ENCODE results near the gene RAMAC. TPM values are rescaled to one million over a fixed set of nuclear protein-coding genes. Genes with fewer than 3 reads are reported as not detected.

Gene RAMAC
- total RNA-seq, 1 donor from 2014 or later = 30.7 TPM

DNA sequence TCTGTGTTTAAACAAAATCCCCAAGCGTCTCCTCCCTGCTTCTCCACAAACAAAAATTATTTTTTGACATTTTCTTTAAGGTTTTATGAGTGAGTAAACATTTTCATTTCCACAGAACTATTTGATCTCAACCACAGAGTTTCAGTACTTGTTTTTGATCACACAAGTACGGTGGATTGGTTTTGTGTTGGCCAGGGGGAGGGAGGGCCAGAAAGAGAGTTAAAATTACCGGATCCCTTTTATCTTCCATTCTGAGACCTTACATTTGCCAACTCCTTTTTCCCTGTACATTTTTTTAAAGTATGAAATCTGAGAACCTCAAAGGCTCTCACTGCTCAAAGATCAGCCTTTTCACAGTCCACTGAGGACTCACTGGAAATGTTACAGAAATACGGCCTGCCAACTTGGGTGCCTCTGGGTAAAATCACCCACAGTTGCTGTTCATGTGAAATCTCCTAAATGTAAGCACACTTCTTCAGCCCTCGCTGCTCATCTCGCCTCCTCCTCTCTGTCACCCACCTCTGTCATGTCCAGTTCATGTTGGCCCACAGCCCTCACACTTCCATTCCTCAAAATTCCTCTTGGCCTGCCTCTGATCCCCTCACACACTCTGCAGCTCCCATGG is 35.2 kb upstream of the RAMAC start:
- H3K27me3 Mint-ChIP-seq (ENCODE audit: low read depth) = peaks cover 19% of the 10 kb centered on the region
- H3K27ac Mint-ChIP-seq = no peak overlapping the region
- no peaks in the 10 kb centered on the region for H3K9me3 Mint-ChIP-seq
- DNase-seq (ENCODE audit: low spot score in 2 of 2, unreplicated experiment in 2 of 2) = no peak
- TF ChIP-seq, protein P1, sequence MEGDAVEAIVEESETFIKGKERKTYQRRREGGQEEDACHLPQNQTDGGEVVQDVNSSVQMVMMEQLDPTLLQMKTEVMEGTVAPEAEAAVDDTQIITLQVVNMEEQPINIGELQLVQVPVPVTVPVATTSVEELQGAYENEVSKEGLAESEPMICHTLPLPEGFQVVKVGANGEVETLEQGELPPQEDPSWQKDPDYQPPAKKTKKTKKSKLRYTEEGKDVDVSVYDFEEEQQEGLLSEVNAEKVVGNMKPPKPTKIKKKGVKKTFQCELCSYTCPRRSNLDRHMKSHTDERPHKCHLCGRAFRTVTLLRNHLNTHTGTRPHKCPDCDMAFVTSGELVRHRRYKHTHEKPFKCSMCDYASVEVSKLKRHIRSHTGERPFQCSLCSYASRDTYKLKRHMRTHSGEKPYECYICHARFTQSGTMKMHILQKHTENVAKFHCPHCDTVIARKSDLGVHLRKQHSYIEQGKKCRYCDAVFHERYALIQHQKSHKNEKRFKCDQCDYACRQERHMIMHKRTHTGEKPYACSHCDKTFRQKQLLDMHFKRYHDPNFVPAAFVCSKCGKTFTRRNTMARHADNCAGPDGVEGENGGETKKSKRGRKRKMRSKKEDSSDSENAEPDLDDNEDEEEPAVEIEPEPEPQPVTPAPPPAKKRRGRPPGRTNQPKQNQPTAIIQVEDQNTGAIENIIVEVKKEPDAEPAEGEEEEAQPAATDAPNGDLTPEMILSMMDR (IDR thresholded peaks at IDR 0.05; ENCODE audit: unreplicated experiment) = no peak
- no peak overlapping the region for H3K4me3 Mint-ChIP-seq
- H3K36me3 Mint-ChIP-seq = no peaks in the 10 kb centered on the region
- H3K4me1 Mint-ChIP-seq = no peaks in the 10 kb centered on the region

DNA sequence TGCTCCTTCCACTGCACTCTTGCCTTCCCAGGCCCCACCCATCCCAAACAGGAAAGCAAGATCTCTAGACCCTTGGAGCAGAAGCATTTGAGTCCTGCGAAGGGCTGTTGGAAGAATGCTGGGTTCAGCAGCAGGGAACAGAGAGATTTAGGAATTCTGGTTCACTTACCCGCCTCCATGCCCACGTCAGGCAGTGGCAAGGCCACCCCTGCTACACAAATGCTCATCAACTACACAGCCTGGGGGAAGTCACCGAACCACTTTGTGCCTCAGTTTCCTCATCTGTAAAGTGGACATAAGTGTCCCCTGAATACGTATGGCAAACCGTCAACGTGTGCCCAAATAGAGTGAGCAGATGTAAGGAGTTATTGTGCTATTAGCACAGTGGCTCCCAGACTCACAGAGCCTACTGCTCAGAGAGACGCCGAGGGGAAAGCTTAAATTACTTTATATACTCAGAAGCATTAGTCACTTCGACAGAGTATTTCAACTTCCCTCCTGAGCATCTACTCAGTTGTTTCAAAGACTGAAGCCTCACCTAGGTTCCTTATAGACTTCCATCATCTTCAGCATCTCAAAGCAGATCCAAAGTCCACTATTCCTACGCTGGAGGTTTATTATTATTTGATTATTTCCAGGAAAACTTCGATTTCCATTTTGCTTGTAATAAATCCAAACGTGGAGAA is 34.4 kb upstream of the RAMAC start:
- TF ChIP-seq, protein P1 (IDR thresholded peaks at IDR 0.05; ENCODE audit: unreplicated experiment) = no peak
- H3K27me3 Mint-ChIP-seq (ENCODE audit: low read depth) = peaks cover 15% of the 10 kb centered on the region
- peak overlapping the region; percentile 28 for H3K27ac Mint-ChIP-seq
- H3K4me1 Mint-ChIP-seq = no peaks in the 10 kb centered on the region
- DNase-seq (ENCODE audit: low spot score in 2 of 2, unreplicated experiment in 2 of 2) = no peak
- H3K36me3 Mint-ChIP-seq = no peaks in the 10 kb centered on the region
- no peak overlapping the region for H3K4me3 Mint-ChIP-seq
- no peaks in the 10 kb centered on the region for H3K9me3 Mint-ChIP-seq

DNA sequence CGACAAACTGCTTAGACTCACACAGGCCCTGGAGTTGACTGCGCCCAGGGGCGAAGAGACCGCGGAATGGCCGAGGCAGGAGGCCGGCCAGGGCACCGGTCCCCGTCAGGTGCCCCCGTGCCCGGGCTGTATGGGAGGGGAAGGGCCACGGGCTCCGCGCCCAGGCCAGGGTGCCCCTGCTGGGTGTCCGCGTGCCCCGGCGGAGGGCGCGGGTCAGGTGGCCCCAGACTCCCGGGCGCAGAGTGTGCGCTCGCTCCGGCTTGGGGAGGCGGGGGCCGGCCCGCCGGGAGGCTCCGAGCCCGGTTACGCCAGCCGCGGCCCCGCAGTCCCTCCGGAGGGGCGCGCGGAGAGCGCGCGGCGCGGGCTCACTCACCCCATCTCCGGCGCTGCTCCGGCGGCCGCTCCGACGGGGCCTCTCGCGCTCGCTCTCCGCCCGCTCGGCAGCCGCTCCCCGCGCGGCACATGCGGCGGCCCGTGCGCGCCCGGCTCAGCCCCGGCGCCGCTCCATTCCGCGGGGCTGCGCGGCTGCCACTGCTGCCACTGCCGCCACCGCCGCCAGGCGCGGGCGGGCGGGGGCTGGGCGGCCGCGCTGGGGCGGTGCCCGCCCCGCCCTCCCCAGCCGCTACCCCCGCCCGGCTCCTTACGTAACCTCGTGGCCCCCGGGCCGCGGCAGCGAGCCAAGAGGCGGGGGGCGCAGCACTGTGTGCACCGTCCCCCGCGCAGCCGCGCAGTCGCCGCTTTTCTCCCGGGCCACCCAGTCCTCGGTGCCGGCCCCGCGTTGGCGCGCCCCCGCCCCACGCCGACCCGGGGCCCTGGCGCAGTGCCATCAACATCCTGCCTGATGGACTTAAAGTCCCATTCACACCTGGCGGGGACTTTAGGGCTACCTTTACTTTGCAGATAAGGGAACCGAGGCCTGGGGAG is 33.6 kb upstream of the RAMAC start, which contains the start of gene HOMER2:
Gene HOMER2 (minus strand): TSS at position 563 of the 924 bp plus-strand sequence. CDS start 185 bp downstream, at position 378.
- DNase-seq (ENCODE audit: low spot score in 2 of 2, unreplicated experiment in 2 of 2) = peak; percentile 37 to 61
- H3K9me3 Mint-ChIP-seq = no peaks in the 10 kb centered on the region
- no peaks in the 10 kb centered on the region for H3K36me3 Mint-ChIP-seq
- no peaks in the 10 kb centered on the region for H3K4me1 Mint-ChIP-seq
- H3K27ac Mint-ChIP-seq = peak within 1 kb of the TSS; percentile 28
- H3K4me3 Mint-ChIP-seq = peak within 1 kb of the TSS; percentile 66
- peaks cover 8% of the 10 kb centered on the region for H3K27me3 Mint-ChIP-seq (ENCODE audit: low read depth)
- TF ChIP-seq, protein P1 (IDR thresholded peaks at IDR 0.05; ENCODE audit: unreplicated experiment) = no peak

DNA sequence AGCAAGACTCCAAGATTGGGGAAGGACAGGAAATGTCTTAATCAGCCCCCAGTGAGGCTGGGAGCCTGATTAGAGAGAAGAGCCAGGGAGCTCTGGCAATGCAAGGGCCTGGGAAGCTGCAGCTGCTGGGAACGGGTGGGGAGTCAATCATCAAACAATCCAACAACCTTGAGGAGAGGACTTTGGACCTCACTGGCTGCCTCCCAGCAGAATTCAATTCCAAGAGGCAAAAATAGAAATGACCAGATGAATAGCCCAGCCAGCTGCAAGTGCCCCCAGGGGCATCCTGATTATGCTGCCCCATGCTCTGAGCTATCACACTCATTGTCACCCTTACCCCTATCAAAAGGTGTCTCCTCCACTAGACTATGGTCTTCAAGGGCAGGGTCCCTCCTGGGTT is 27.4 kb upstream of the RAMAC start:
- Mint-ChIP-seq H3K27ac (no peak overlapping the region), H3K4me3 (no peak overlapping the region), H3K9me3 (no peaks in the 10 kb centered on the region), H3K4me1 (no peaks in the 10 kb centered on the region), H3K36me3 (no peaks in the 10 kb centered on the region), H3K27me3 (ENCODE audit: low read depth) (no peaks in the 10 kb centered on the region)
- no peak for DNase-seq (ENCODE audit: low spot score in 2 of 2, unreplicated experiment in 2 of 2)
- TF ChIP-seq, protein P1 (IDR thresholded peaks at IDR 0.05; ENCODE audit: unreplicated experiment) = no peak

DNA sequence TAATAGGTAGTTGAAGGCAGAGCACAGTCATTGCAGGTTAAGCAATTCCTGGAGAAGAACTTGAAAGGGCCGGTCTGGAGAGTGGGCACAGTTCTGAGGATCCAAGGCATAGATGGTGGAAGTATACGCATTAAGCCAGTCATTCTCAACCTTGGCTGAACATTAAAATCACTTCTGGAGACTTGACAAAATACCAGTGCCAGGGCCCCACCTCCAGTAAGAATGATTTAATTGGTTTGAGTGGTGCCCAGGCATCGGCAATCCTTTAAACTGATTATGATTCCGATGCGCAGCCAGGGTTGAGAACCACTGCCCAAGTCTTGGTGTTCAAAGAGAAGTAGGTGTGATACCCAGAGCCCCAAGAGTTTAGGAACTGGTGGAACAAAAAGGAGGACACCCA is 26.6 kb upstream of the RAMAC start:
- TF ChIP-seq, protein P1 (IDR thresholded peaks at IDR 0.05; ENCODE audit: unreplicated experiment) = no peak
- Mint-ChIP-seq H3K9me3 (no peaks in the 10 kb centered on the region), H3K36me3 (no peaks in the 10 kb centered on the region), H3K27me3 (ENCODE audit: low read depth) (no peaks in the 10 kb centered on the region), H3K4me3 (no peak overlapping the region), H3K27ac (no peak overlapping the region), H3K4me1 (no peaks in the 10 kb centered on the region)
- DNase-seq (ENCODE audit: low spot score in 2 of 2, unreplicated experiment in 2 of 2) = no peak
